Upper lobe of right lung (tissue), 1 donor: Measurements from ENCODE around the gene ENTHD1. TPM values are rescaled to one million over a fixed set of nuclear protein-coding genes. Genes with fewer than 3 reads are reported as not detected.

Experiments used
- ATAC-seq: fragments of 200-7000 bp; cut with Tn5 transposase; one replicate; pipeline ENCODE4 v1.9.1; 2020; ENCODE audit warnings: mild to moderate bottlenecking, moderate library complexity
- DNase-seq: peaks from one replicate; pipeline ENCODE4 v3.0.0-alpha.2; 2020
- H3K27ac ChIP-seq: fragments of 200-600 bp; one replicate; pipeline ENCODE4 v1.8.0; 2022
- H3K27me3 ChIP-seq: fragments of 200-600 bp; one replicate; pipeline ENCODE4 v1.8.0; 2022; ENCODE audit warnings: mild to moderate bottlenecking
- H3K36me3 ChIP-seq: fragments of 200-600 bp; one replicate; pipeline ENCODE4 v1.8.0; 2022
- H3K4me1 ChIP-seq: fragments of 200-600 bp; one replicate; pipeline ENCODE4 v1.8.0; 2022
- H3K4me3 ChIP-seq: fragments of 200-600 bp; one replicate; pipeline ENCODE4 v1.8.0; 2022; ENCODE audit warnings: mild to moderate bottlenecking
- H3K9me3 ChIP-seq: fragments of 200-600 bp; one replicate; pipeline ENCODE4 v1.8.0; 2022
- CTCF ChIP-seq: fragments of 200-600 bp; IDR thresholded peaks from one replicate; pipeline ENCODE4 v1.8.0; 2022; ENCODE audit warnings: antibody characterized with exemption
- intact Hi-C: fragments of 100-400 bp; cut with DNase I; formaldehyde crosslinking; loops from one replicate; pipeline ENCODE4 v1.11.0; 2022
- total RNA-seq: library from RNA; stranded (reverse); fragmentation: NEBNext Ultra II Directional; extraction: Animal tissue kit (Norgen Biotek cat#: 25700); gene quantifications from one replicate; pipeline ENCODE4 v1.2.1, GENCODE V29; 2021
- donor health status: DM: no; HTN: yes; CAD: no; lungs with severe emphysema.

ENTHD1 gene
- total RNA-seq, 1 donor from 2014 or later, result not detected

- no peak overlapping the region for H3K27ac ChIP-seq
- peak; percentile 43 for ATAC-seq
- DNase-seq, result no peak
- H3K9me3 ChIP-seq, result no peaks in the 10 kb centered on the region
- H3K4me3 ChIP-seq, result no peak overlapping the region
- H3K36me3 ChIP-seq, result no peaks in the 10 kb centered on the region
- no peak for TF ChIP-seq CTCF
- intact Hi-C loops, result no loop called here
- H3K27me3 ChIP-seq, result peaks cover 7% of the 10 kb centered on the region
- no peaks in the 10 kb centered on the region for H3K4me1 ChIP-seq
These were observed 119.5 kb downstream of the ENTHD1 start for GRCh38 chr22:39773976-39774539.

GRCh38 chr22:39773503-39773902, 120.1 kb downstream of the ENTHD1 start:
- Histone ChIP-seq H3K36me3 (no peaks in the 10 kb centered on the region), H3K4me1 (no peaks in the 10 kb centered on the region), H3K9me3 (no peaks in the 10 kb centered on the region), H3K4me3 (no peak overlapping the region), H3K27ac (no peak overlapping the region), H3K27me3 (peaks cover 3% of the 10 kb centered on the region)
- TF ChIP-seq CTCF, result no peak
- intact Hi-C loops, result no loop called here
- no peak for ATAC-seq
- DNase-seq, result no peak

GRCh38 chr22:39771486-39771885, 122.1 kb downstream of the ENTHD1 start:
- no peak overlapping the region for H3K4me3 ChIP-seq
- no peak for ATAC-seq
- H3K36me3 ChIP-seq, result no peaks in the 10 kb centered on the region
- no peak for DNase-seq
- intact Hi-C loops, result no loop called here
- TF ChIP-seq CTCF, result no peak
- no peaks in the 10 kb centered on the region for H3K9me3 ChIP-seq
- H3K27ac ChIP-seq, result no peak overlapping the region
- peaks cover 19% of the 10 kb centered on the region for H3K27me3 ChIP-seq
- H3K4me1 ChIP-seq, result no peaks in the 10 kb centered on the region

- H3K36me3 ChIP-seq, result no peaks in the 10 kb centered on the region
- no peaks in the 10 kb centered on the region for H3K4me1 ChIP-seq
- no peak overlapping the region for H3K27ac ChIP-seq
- no peak for DNase-seq
- intact Hi-C loops, result no loop called here
- peaks cover 22% of the 10 kb centered on the region for H3K27me3 ChIP-seq
- no peak for ATAC-seq
- no peak for TF ChIP-seq CTCF
- no peak overlapping the region for H3K4me3 ChIP-seq
- H3K9me3 ChIP-seq, result no peaks in the 10 kb centered on the region
These were observed 127.9 kb downstream of the ENTHD1 start for GRCh38 chr22:39765661-39766060.

DNA sequence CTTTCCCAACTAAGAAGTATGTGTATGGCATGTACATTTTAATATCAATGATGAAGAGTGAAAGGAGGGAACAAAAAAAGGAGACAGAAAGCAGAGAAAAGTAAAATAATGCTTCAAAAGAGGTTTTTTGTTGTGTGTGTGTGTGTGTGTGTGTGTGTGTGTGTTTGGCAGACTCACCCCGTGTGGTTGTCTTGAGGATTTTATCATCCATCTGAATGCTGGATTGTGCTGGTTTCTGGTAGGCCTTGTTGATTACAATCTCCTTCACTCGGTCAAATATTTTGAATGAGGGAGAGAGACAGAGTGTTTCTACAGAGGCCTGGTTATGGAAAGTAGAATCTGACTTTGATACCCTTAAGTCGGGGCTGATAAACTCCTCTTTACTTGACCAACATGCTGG, 128.5 kb downstream of the ENTHD1 start:
- ATAC-seq (no peak), DNase-seq (no peak)
- H3K27ac ChIP-seq, result no peak overlapping the region
- H3K36me3 ChIP-seq, result no peaks in the 10 kb centered on the region
- H3K4me3 ChIP-seq, result no peak overlapping the region
- intact Hi-C loops, result no loop called here
- peaks cover 22% of the 10 kb centered on the region for H3K27me3 ChIP-seq
- no peaks in the 10 kb centered on the region for H3K9me3 ChIP-seq
- no peak for TF ChIP-seq CTCF
- H3K4me1 ChIP-seq, result no peaks in the 10 kb centered on the region

DNA sequence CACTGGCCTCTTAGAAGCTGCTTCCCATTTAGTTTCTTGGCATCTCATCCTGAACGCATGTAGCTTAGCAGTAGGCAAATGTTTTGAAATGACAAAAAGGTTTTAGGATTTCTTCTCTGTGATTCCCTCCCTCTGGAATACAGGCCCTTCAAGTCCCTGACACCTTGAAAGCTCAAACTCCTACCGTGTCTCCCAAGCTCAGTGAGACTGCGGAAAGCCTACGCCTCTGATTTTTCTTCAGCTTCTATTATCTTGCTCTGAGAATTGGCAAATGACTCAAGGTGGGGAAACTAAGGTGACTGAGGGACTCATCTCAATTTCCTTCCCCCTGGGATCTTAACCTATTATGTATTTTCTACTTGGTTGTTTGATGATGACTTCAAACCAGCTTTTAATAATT, 130.3 kb downstream of the ENTHD1 start:
- Histone ChIP-seq H3K36me3 (no peaks in the 10 kb centered on the region), H3K9me3 (no peaks in the 10 kb centered on the region), H3K4me3 (no peak overlapping the region), H3K27me3 (peaks cover 18% of the 10 kb centered on the region), H3K4me1 (no peaks in the 10 kb centered on the region), H3K27ac (no peak overlapping the region)
- TF ChIP-seq CTCF, result no peak
- ATAC-seq (no peak), DNase-seq (no peak)
- intact Hi-C loops, result no loop called here
